ENCODE measurements around the gene IL9.

IL9 gene

DNA sequence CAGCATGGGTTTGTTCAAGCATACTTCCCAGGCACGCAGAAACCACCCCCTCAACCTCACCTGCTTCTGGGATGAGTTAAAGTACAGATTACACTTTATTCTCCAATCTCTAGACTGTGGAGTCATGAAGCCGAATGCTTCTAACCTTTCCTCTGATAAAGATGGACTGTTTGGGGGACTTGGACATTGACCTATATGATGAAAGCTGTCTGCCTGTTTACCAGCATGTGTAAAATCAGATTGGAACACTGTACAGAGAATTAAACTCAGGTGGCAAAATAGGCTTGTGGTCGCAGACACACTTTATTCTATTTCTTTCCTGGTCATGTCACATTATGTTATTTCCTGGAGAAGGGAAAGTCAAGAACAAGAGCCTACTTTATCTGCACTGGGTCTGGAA is 25.7 kb downstream of the IL9 start:
- TF ChIP-seq, protein P1, sequence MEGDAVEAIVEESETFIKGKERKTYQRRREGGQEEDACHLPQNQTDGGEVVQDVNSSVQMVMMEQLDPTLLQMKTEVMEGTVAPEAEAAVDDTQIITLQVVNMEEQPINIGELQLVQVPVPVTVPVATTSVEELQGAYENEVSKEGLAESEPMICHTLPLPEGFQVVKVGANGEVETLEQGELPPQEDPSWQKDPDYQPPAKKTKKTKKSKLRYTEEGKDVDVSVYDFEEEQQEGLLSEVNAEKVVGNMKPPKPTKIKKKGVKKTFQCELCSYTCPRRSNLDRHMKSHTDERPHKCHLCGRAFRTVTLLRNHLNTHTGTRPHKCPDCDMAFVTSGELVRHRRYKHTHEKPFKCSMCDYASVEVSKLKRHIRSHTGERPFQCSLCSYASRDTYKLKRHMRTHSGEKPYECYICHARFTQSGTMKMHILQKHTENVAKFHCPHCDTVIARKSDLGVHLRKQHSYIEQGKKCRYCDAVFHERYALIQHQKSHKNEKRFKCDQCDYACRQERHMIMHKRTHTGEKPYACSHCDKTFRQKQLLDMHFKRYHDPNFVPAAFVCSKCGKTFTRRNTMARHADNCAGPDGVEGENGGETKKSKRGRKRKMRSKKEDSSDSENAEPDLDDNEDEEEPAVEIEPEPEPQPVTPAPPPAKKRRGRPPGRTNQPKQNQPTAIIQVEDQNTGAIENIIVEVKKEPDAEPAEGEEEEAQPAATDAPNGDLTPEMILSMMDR (IDR thresholded peaks at IDR 0.05; ENCODE audit: control insufficient read depth, insufficient read depth, low read depth, low read length, missing control alignments), result no peak
- DNase-seq (ENCODE audit: low read depth), result no peak
- H3K4me3 ChIP-seq (ENCODE audit: control insufficient read depth, low read depth, low read length), result no peak overlapping the region

DNA sequence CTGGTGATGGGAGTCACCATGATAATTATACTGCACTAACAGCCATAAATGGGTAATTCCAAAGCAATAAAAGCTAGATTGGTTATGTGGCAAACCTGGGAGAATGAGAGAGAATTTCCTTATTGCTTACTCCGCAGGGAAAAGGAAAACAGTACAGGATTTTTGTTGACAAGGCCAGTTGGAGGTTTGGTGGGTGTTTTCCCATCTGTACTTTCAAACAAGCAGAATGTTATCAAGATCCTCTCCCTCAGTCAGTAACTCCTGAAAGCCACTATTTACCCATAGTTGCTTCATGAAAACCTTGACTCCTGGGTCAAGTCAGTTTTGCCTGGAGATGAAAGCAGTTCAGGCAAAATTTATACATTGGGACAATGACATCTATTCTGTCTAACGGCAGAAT is 26.4 kb downstream of the IL9 start:
- TF ChIP-seq, protein P1 (IDR thresholded peaks at IDR 0.05; ENCODE audit: control insufficient read depth, insufficient read depth, low read depth, low read length, missing control alignments), result no peak
- DNase-seq (ENCODE audit: low read depth), result no peak
- no peak overlapping the region for H3K4me3 ChIP-seq (ENCODE audit: control insufficient read depth, low read depth, low read length)

DNA sequence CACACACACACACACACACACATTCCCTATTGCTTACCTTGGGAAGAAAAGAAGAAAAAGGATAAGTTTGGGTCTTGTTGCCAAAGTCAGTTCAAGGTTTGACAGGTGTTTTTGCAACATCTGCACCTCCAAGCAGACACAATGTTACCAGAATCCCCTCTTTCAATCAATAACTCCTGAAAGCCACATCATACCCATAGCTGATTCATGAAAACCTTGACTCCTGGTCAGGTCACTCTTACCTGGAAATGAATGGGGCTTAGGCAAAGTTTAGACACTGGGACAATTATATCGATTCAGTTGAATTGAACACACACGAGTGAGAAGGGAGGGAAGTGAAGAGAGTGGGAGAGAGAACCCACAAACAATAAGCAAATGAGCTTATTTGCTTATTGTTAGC is 27.0 kb downstream of the IL9 start:
- H3K4me3 ChIP-seq (ENCODE audit: control insufficient read depth, low read depth, low read length), result no peak overlapping the region
- no peak for DNase-seq (ENCODE audit: low read depth)
- TF ChIP-seq, protein P1 (IDR thresholded peaks at IDR 0.05; ENCODE audit: control insufficient read depth, insufficient read depth, low read depth, low read length, missing control alignments), result no peak

DNA sequence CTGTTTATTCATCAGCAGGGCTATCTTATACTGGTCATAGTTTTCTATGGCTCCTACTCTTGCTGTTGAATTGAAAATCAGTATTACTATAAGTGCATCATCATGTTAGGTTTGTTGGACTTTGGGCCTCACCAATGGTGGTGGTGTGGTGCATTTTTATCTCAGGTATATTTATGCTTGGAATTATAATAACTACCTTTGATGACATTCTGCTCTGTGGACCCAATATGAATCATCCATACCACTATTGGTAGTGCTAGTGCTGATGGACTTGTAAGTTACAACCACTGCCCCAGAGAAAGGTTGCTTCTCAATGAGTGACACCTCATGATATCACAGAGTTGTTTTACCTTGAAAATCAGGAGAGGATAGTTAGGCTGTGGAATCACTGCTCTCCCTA is 28.0 kb downstream of the IL9 start:
- DNase-seq (ENCODE audit: low read depth), result no peak
- H3K4me3 ChIP-seq (ENCODE audit: control insufficient read depth, low read depth, low read length), result no peak overlapping the region
- TF ChIP-seq, protein P1 (IDR thresholded peaks at IDR 0.05; ENCODE audit: control insufficient read depth, insufficient read depth, low read depth, low read length, missing control alignments), result no peak

DNA sequence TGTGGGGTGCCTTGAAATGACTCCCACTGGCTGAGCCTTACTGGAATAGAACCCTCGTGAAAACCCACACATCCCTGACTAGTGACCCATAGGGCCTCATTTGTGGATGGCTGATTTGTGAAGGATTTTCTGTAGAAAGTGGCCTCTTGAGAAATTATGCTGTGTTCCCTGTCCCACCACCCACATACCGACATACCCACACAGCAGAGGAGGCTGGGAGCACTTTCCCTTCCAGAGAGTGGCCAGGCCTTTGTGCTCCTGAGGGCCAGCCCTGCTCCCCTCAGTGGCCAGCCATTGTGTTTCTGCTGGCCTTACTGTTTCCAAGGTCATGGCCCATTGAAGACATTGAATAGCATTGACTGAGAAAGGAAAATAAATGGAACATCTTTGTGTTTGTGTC is 29.6 kb downstream of the IL9 start:
- no peak for DNase-seq (ENCODE audit: low read depth)
- no peak overlapping the region for H3K4me3 ChIP-seq (ENCODE audit: control insufficient read depth, low read depth, low read length)
- TF ChIP-seq, protein P1 (IDR thresholded peaks at IDR 0.05; ENCODE audit: control insufficient read depth, insufficient read depth, low read depth, low read length, missing control alignments), result no peak

DNA sequence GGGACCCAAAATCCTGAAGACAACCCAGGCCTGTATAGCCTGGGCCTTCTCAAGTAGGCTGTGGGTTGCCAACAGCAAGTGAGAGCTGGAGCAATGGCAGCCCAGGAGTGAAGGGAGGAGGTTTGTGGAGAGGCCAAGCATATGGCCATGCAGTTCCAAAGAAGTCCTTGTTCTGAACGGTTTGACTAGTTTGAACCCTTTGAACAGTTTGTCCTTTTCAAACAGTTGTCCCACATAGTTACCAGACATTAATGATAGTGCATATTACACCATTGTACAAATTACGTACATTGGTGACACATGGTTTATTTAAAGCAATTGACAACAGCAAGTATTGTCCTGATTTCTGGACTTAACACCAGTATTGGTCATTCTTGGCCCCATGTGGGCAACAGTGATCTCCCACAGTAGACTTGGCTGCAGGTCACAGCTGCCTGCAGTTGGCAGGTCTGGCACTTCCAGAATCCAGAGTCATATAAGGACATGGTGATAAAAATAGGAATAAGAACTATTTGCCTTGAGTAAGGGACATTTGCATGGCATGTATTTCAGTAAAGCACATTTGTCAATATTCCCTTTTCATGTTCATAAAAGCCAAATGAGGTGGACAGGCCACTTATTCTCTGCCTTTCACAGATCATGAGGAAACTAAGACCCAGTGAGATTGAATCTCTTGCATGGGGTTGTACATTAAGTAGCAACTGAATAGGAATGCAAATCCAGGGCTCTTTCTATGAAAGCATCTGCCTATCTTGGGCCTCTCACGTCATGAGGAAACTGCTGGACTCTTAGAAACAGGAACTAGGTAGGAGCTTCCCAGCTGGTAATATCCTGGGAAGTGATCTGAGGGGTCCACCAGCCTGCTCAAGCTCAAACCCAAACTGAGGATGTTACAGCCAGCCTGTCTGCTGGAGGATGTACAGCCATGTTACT is 30.9 kb downstream of the IL9 start:
- no peak overlapping the region for H3K4me3 ChIP-seq (ENCODE audit: control insufficient read depth, low read depth, low read length)
- TF ChIP-seq, protein P1 (IDR thresholded peaks at IDR 0.05; ENCODE audit: control insufficient read depth, insufficient read depth, low read depth, low read length, missing control alignments), result no peak
- no peak for DNase-seq (ENCODE audit: low read depth)
